Activated B cell treated with CpG ODN at 0.5 μM for 24 hours (primary cell): Measurements from ENCODE around the gene PKNOX1. TPM values are rescaled to one million over a fixed set of nuclear protein-coding genes. Genes with fewer than 3 reads are reported as not detected.
"Not testable (repeated sequence)": the region's sequence is repeated elsewhere in the genome, so short reads cannot be mapped to it uniquely, and the experiment has no call there.

Experiments
- ATAC-seq: fragments of 200-7000 bp; cut with Tn5 transposase; one replicate; pipeline ENCODE4 v1.10.0; 2021; ENCODE audit warnings: low read depth, mild to moderate bottlenecking, moderate library complexity
- CTCF ChIA-PET: fragments of 350-600 bp; sonication (Branson Sonifier 250); formaldehyde crosslinking; loops from one replicate; lab custom pipeline; 2021; ENCODE audit warnings: antibody characterized with exemption; lab: Charles Lee
- POLR2A ChIA-PET: fragments of 350-600 bp; sonication (Branson Sonifier 250); formaldehyde crosslinking; loops from one replicate; lab custom pipeline; 2021; ENCODE audit warnings: antibody characterized with exemption; lab: Charles Lee
- DNase-seq: peaks from one replicate; pipeline ENCODE4 v3.0.0; 2022
- H3K27ac Mint-ChIP-seq: one replicate; pipeline ENCODE4 v1.8.0; 2020; ENCODE audit warnings: mixed read lengths
- H3K27me3 Mint-ChIP-seq: one replicate; pipeline ENCODE4 v1.8.0; 2021; ENCODE audit warnings: mixed read lengths
- H3K36me3 Mint-ChIP-seq: one replicate; pipeline ENCODE4 v1.8.0; 2021; ENCODE audit warnings: low read depth, mixed read lengths
- H3K4me1 Mint-ChIP-seq: one replicate; pipeline ENCODE4 v1.8.0; 2021; ENCODE audit warnings: mixed read lengths
- H3K4me3 Mint-ChIP-seq: one replicate; pipeline ENCODE4 v1.8.0; 2020; ENCODE audit warnings: mild to moderate bottlenecking, mixed read lengths
- H3K9me3 Mint-ChIP-seq: one replicate; pipeline ENCODE4 v1.8.0; 2020; ENCODE audit warnings: mixed read lengths
- intact Hi-C: fragments of 100-400 bp; cut with micrococcal nuclease; formaldehyde crosslinking; loops from one replicate; pipeline ENCODE4 v1.15.1; 2024
- total RNA-seq: library from RNA; stranded (reverse); gene quantifications from 2 replicates; pipeline ENCODE4 v1.2.3, GENCODE V29; 2022
- TF ChIP-seq, protein P1 (sequence below): fragments of 200-600 bp; IDR thresholded peaks from one replicate; pipeline ENCODE4 v1.8.0; 2022; ENCODE audit warnings: antibody characterized with exemption, mild to moderate bottlenecking

Gene PKNOX1
- total RNA-seq, 1 donor from 2014 or later = 13.3 TPM

DNA sequence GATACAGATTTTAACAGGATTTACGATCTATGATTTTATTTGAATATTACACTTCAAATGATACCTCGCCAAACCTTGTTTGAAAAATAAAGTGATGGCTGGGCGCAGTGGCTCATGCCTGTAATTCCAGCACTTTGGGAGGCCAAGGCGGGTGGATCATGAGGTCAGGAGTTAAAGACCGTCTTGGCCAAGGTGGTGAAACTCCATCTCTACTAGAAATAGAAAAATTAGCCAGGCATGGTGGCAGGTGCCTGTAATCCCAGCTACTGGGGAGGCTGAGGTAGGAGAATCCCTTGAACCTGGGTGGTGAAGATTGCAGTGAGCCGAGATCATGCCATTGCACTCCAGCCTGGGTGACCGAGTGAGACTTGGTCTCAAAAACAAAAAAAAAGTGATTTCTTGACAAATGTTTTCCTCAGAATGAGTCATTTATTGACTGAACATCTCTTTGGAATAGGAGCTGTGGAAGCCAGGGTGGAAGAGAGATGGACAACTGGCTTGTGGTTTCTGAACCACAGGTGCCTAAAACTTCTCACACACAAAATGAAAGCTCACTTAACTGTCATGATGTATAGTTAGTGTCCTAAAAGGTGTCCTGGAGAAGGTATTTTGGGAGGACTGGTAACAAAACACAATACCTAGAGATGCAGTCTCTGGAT is 11.9 kb downstream of the PKNOX1 start:
- CTCF ChIA-PET = no interaction called here
- peaks cover 34% of the 10 kb centered on the region for H3K4me1 Mint-ChIP-seq
- DNase-seq (no peak), ATAC-seq (no peak)
- no peaks in the 10 kb centered on the region for H3K27me3 Mint-ChIP-seq
- intact Hi-C loops = no loop called here
- no peaks in the 10 kb centered on the region for H3K9me3 Mint-ChIP-seq
- H3K27ac Mint-ChIP-seq = no peak overlapping the region
- H3K36me3 Mint-ChIP-seq = peaks cover 3% of the 10 kb centered on the region
- no peak overlapping the region for H3K4me3 Mint-ChIP-seq
- POLR2A ChIA-PET = interaction anchor here (0.6 kb wide), 1 partner anchor 123 kb away, joined by 3 read pairs; no protein-coding TSS in a partner anchor
- TF ChIP-seq, protein P1, sequence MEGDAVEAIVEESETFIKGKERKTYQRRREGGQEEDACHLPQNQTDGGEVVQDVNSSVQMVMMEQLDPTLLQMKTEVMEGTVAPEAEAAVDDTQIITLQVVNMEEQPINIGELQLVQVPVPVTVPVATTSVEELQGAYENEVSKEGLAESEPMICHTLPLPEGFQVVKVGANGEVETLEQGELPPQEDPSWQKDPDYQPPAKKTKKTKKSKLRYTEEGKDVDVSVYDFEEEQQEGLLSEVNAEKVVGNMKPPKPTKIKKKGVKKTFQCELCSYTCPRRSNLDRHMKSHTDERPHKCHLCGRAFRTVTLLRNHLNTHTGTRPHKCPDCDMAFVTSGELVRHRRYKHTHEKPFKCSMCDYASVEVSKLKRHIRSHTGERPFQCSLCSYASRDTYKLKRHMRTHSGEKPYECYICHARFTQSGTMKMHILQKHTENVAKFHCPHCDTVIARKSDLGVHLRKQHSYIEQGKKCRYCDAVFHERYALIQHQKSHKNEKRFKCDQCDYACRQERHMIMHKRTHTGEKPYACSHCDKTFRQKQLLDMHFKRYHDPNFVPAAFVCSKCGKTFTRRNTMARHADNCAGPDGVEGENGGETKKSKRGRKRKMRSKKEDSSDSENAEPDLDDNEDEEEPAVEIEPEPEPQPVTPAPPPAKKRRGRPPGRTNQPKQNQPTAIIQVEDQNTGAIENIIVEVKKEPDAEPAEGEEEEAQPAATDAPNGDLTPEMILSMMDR = no peak

DNA sequence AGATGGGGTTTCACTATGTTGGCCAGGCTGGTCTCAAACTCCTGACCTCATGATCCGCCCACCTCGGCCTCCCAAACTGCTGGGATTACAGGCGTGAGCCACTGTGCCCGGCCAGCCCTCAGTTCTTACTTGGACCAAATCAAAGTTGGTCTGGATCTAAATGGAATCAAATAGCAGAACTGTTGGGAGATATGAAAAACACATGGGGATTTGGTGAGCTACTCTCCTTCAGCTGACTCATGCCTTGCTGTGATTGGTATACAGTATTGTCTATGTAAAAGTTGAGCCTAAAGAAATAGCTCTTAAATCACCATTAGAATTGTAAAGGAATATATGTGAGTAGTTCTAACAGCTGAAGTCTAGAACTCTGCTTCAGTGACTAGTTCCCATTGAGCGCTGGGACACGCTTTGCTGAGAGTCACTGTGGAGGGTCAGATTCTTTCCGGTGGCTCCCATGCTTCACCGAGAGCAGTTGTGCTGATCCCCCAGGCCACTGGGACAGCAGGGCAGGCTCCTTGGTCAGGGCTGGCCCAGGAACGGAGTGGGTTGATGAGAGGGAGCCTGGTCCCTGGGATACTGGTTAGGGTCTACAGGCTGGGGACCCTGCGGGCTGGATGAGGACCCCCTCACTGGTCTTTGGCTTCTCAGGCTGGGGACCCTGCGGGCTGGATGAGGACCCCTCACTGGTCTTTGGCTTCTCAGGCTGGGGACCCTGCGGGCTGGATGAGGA is 14.0 kb downstream of the PKNOX1 start:
- DNase-seq = no peak

DNA sequence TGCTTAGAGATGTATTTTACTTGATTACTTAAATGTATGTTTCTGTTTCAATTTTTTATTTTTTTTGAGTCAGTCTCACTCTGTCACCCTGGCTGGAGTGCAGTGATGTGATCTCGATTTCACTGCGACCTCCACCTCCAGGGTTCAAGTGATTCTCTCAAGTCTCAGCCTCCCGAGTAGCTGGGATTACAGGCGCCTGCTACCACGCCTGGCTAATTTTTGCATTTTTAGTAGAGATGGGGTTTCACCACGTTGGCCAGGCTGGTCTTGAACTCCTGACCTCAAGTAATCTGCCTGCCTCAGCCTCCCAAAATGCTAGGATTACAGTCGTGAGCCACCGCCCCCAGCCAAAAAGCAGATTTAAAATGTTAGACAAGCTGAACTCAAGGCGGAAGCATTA is 15.0 kb downstream of the PKNOX1 start:
- H3K27me3 Mint-ChIP-seq, CTCF ChIA-PET, ATAC-seq, H3K27ac Mint-ChIP-seq, DNase-seq, H3K36me3 Mint-ChIP-seq, H3K4me3 Mint-ChIP-seq, intact Hi-C loops, POLR2A ChIA-PET, H3K9me3 Mint-ChIP-seq: not testable (repeated sequence)
- H3K4me1 Mint-ChIP-seq = peaks cover 34% of the 10 kb centered on the region

More for the DNA sequence above, 14.0 kb downstream of the PKNOX1 start:
- TF ChIP-seq, protein P1 = no peak
- Mint-ChIP-seq H3K27ac (no peak overlapping the region), H3K27me3 (no peaks in the 10 kb centered on the region), H3K4me1 (peaks cover 34% of the 10 kb centered on the region), H3K36me3 (peaks cover 6% of the 10 kb centered on the region), H3K4me3 (no peak overlapping the region), H3K9me3 (no peaks in the 10 kb centered on the region)
- ChIA-PET CTCF (no interaction called here), POLR2A (no interaction called here)
- no peak for ATAC-seq
- intact Hi-C loops = no loop called here

DNA sequence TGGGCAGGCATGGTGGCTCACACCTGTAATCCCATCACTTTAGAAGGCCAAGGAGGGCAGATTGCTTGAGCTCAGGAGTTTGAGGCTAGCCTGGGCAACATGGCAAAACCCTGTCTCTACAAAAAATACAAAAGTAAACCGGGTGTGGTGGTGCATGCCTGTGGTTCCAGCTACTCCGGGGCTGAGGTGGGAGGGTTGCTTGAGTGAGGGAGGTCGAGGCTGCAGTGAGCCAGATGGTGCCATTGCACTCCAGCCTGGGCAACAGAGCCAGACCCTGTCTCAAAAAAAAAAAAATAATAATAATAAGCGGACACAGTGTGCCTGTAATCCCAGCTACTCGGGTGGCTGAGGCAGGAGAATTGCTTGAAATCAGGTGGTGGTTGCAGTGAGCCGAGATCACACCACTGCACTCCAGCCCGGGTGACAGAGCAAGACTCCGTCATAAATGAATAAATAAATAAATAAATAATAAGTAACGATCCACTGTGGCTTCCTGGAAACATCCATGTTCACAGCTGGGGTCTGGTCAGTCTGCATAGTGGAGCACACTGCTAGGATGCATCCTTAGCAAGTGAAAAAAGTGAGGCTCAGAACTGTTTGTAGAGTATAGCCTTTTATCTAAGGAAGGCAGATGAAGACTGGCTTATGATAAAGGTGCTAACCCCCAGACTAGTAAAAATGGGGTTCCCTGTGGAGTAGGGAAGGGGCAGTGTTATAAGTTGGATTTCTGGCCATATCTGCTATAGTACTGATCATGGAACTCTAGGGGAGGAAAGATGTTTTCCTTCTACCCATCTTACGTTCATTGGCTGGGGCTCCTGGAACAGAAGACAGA is 15.7 kb downstream of the PKNOX1 start:
- no peak for ATAC-seq
- POLR2A ChIA-PET = no interaction called here

More for the DNA sequence above, 15.7 kb downstream of the PKNOX1 start:
- no peaks in the 10 kb centered on the region for H3K9me3 Mint-ChIP-seq
- H3K36me3 Mint-ChIP-seq = peaks cover 6% of the 10 kb centered on the region
- H3K4me1 Mint-ChIP-seq = peaks cover 34% of the 10 kb centered on the region
- TF ChIP-seq, protein P1 = no peak
- H3K27ac Mint-ChIP-seq = no peak overlapping the region
- CTCF ChIA-PET = no interaction called here
- H3K4me3 Mint-ChIP-seq = no peak overlapping the region
- DNase-seq = no peak
- no peaks in the 10 kb centered on the region for H3K27me3 Mint-ChIP-seq
- intact Hi-C loops = no loop called here
